Activated CD8-positive, alpha-beta memory T cell treated with anti-CD3 and anti-CD28 coated beads for 36 hours (primary cell): ENCODE data around the gene HGS. TPM values are rescaled to one million over a fixed set of nuclear protein-coding genes. Genes with fewer than 3 reads are reported as not detected.

ENCODE experiments used
- CTCF ChIA-PET: fragments of 350-600 bp; sonication (Branson Sonifier 250); formaldehyde crosslinking; loops from one replicate; lab custom pipeline; 2021; ENCODE audit warnings: antibody characterized with exemption; lab: Charles Lee
- POLR2A ChIA-PET: fragments of 350-600 bp; sonication (Branson Sonifier 250); formaldehyde crosslinking; loops from one replicate; lab custom pipeline; 2021; ENCODE audit warnings: antibody characterized with exemption; lab: Charles Lee
- total RNA-seq, 2 experiments: library from RNA; stranded (reverse); gene quantifications; one replicate each; pipeline ENCODE4 v1.2.3, GENCODE V29; 2021

Gene HGS
- total RNA-seq, 2 experiments from 2014 or later = 132 to 136 TPM

- POLR2A ChIA-PET = no interaction called here
- CTCF ChIA-PET = interaction anchor here (1.3 kb wide), 1 partner anchor 54 kb away, joined by 3 read pairs; no protein-coding TSS in a partner anchor
Observed at GRCh38 chr17:81740395-81740961, 56.7 kb downstream of the HGS start.

- POLR2A ChIA-PET = no interaction called here
- CTCF ChIA-PET = no interaction called here
Observed at GRCh38 chr17:81741049-81741593, 57.3 kb downstream of the HGS start.

GRCh38 chr17:81741594-81742452 is 58.0 kb downstream of the HGS start:
- POLR2A ChIA-PET = no interaction called here
- CTCF ChIA-PET = no interaction called here

Other genes with a start within 250 kb of the HGS start
- gene ACTG1, start 171.2 kb upstream of the HGS start, total RNA-seq = 1,000 to 10,000 TPM; 4,757 to 4,840 TPM
- gene FSCN2, start 155.6 kb upstream of the HGS start, total RNA-seq = under 1 TPM; 0.21 to 0.50 TPM
- 10 to 100 TPM; 50.6 to 55.8 TPM for gene FAAP100, start 131.7 kb upstream of the HGS start, total RNA-seq
- gene NPLOC4, start 46.9 kb upstream of the HGS start, total RNA-seq = 100 to 1,000 TPM; 114 to 119 TPM
- under 1 TPM; 0.19 to 0.23 TPM for gene TSPAN10, start 46.8 kb upstream of the HGS start, total RNA-seq
- gene PDE6G, start 27.5 kb upstream of the HGS start, total RNA-seq = 1 to 10 TPM; 2.5 to 4.3 TPM
- gene OXLD1, start 17.4 kb upstream of the HGS start, total RNA-seq = 10 to 100 TPM; 49.1 to 55.7 TPM
- 10 to 100 TPM; 68.7 to 71.9 TPM for gene CCDC137, start 17.3 kb upstream of the HGS start, total RNA-seq
- 10 to 100 TPM; 17.7 to 18.5 TPM for gene ARL16, start 214 bp upstream of the HGS start, total RNA-seq
- gene MRPL12, start 19.4 kb downstream of the HGS start, total RNA-seq = 100 to 1,000 TPM; 230 to 235 TPM
- gene SLC25A10, start 28.3 kb downstream of the HGS start, total RNA-seq = 10 to 100 TPM; 39.6 to 39.8 TPM
- not detected for gene GCGR, start 120.1 kb downstream of the HGS start, total RNA-seq
- 10 to 100 TPM; 44.5 to 46.3 TPM for gene MCRIP1, start 149.3 kb downstream of the HGS start, total RNA-seq
- gene PPP1R27, start 151.0 kb downstream of the HGS start, total RNA-seq = not detected
- 100 to 1,000 TPM; 493 to 503 TPM for gene P4HB, start 176.5 kb downstream of the HGS start, total RNA-seq
- 100 to 1,000 TPM; 669 to 688 TPM for gene ARHGDIA, start 187.3 kb downstream of the HGS start, total RNA-seq
- 100 to 1,000 TPM; 305 to 310 TPM for gene ALYREF, start 207.6 kb downstream of the HGS start, total RNA-seq
- 100 to 1,000 TPM; 147 TPM for gene ANAPC11, start 207.7 kb downstream of the HGS start, total RNA-seq
- gene NPB, start 218.2 kb downstream of the HGS start, total RNA-seq = under 1 TPM in 1 of 2 experiments, not detected in 1; 0.17 TPM
- gene PCYT2, start 227.4 kb downstream of the HGS start, total RNA-seq = 10 to 100 TPM; 30.4 to 30.9 TPM
- gene SIRT7, start 234.2 kb downstream of the HGS start, total RNA-seq = 10 to 100 TPM; 37.1 to 39.7 TPM
- 10 to 100 TPM; 28.2 to 29.7 TPM for gene MAFG, start 243.7 kb downstream of the HGS start, total RNA-seq